ENCODE results near the gene RGS17. TPM values are rescaled to one million over a fixed set of nuclear protein-coding genes. Genes with fewer than 3 reads are reported as not detected.
"Not testable (repeated sequence)": the region's sequence is repeated elsewhere in the genome, so short reads cannot be mapped to it uniquely, and the experiment has no call there.

The RGS17 gene
- total RNA-seq, 1 experiment from 2014 or later, result 1.2 TPM

GRCh38 chr6:152983637-152984512 is 147.2 kb downstream of the RGS17 start:
- peak; percentile 34 for DNase-seq (ENCODE audit: low read depth, low spot score)
- in situ Hi-C loops (cut with HindIII; ENCODE audit: low pct_unique_long_range_greater_than_20kb, low sequenced_read_pairs), result no loop called here

GRCh38 chr6:152982904-152983636 is 148.0 kb downstream of the RGS17 start, which contains the start of gene FBXO5:
TSS of gene FBXO5 (minus strand) at chr6:152983041. CDS start at chr6:152982959, 82 bp downstream.
- in situ Hi-C loops (cut with HindIII; ENCODE audit: low pct_unique_long_range_greater_than_20kb, low sequenced_read_pairs), result no loop called here

GRCh38 chr6:152981989-152982903 is 148.8 kb downstream of the RGS17 start:
- in situ Hi-C loops (cut with HindIII; ENCODE audit: low pct_unique_long_range_greater_than_20kb, low sequenced_read_pairs), result no loop called here

More at GRCh38 chr6:152982904-152983636, 148.0 kb downstream of the RGS17 start, which contains the start of gene FBXO5:
- DNase-seq (ENCODE audit: low read depth, low spot score), result peak; percentile 96

GRCh38 chr6:152981219-152981618 is 149.9 kb downstream of the RGS17 start:
- DNase-seq (ENCODE audit: low read depth, low spot score), result no peak
- in situ Hi-C loops (cut with HindIII; ENCODE audit: low pct_unique_long_range_greater_than_20kb, low sequenced_read_pairs), result no loop called here

More at GRCh38 chr6:152981989-152982903, 148.8 kb downstream of the RGS17 start:
- peak; percentile 11 for DNase-seq (ENCODE audit: low read depth, low spot score)

- in situ Hi-C loops (cut with HindIII; ENCODE audit: low pct_unique_long_range_greater_than_20kb, low sequenced_read_pairs), result no loop called here
Observed at GRCh38 chr6:152980656-152981055, 150.4 kb downstream of the RGS17 start.

GRCh38 chr6:152979116-152979515 is 152.0 kb downstream of the RGS17 start:
- in situ Hi-C loops (cut with HindIII; ENCODE audit: low pct_unique_long_range_greater_than_20kb, low sequenced_read_pairs), result no loop called here
- DNase-seq (ENCODE audit: low read depth, low spot score), result no peak

More at GRCh38 chr6:152980656-152981055, 150.4 kb downstream of the RGS17 start:
- no peak for DNase-seq (ENCODE audit: low read depth, low spot score)

GRCh38 chr6:152978058-152978457 is 153.0 kb downstream of the RGS17 start:
- in situ Hi-C loops (cut with HindIII; ENCODE audit: low pct_unique_long_range_greater_than_20kb, low sequenced_read_pairs), result no loop called here
- no peak for DNase-seq (ENCODE audit: low read depth, low spot score)

- in situ Hi-C loops (cut with HindIII; ENCODE audit: low pct_unique_long_range_greater_than_20kb, low sequenced_read_pairs), result no loop called here
- no peak for DNase-seq (ENCODE audit: low read depth, low spot score)
Observed at GRCh38 chr6:152977556-152977955, 153.5 kb downstream of the RGS17 start.

GRCh38 chr6:152976749-152977148 is 154.3 kb downstream of the RGS17 start:
- peak; percentile 47 for DNase-seq (ENCODE audit: low read depth, low spot score)
- in situ Hi-C loops (cut with HindIII; ENCODE audit: low pct_unique_long_range_greater_than_20kb, low sequenced_read_pairs), result no loop called here

- DNase-seq (ENCODE audit: low read depth, low spot score), result no peak
- in situ Hi-C loops (cut with HindIII; ENCODE audit: low pct_unique_long_range_greater_than_20kb, low sequenced_read_pairs), result no loop called here
Observed at GRCh38 chr6:152975204-152975915, 155.7 kb downstream of the RGS17 start.

GRCh38 chr6:152973916-152974315 is 157.2 kb downstream of the RGS17 start:
- DNase-seq (ENCODE audit: low read depth, low spot score), result no peak
- in situ Hi-C loops (cut with HindIII; ENCODE audit: low pct_unique_long_range_greater_than_20kb, low sequenced_read_pairs), result no loop called here

GRCh38 chr6:152969688-152970418 is 161.2 kb downstream of the RGS17 start:
- no peak for DNase-seq (ENCODE audit: low read depth, low spot score)
- in situ Hi-C loops (cut with HindIII; ENCODE audit: low pct_unique_long_range_greater_than_20kb, low sequenced_read_pairs), result no loop called here

- in situ Hi-C loops (cut with HindIII; ENCODE audit: low pct_unique_long_range_greater_than_20kb, low sequenced_read_pairs), result not testable (repeated sequence)
Observed at GRCh38 chr6:152966168-152966894, 164.8 kb downstream of the RGS17 start.

GRCh38 chr6:152959333-152959732 is 171.7 kb downstream of the RGS17 start:
- in situ Hi-C loops (cut with HindIII; ENCODE audit: low pct_unique_long_range_greater_than_20kb, low sequenced_read_pairs), result no loop called here

More at GRCh38 chr6:152966168-152966894, 164.8 kb downstream of the RGS17 start:
- not testable (repeated sequence) for DNase-seq (ENCODE audit: low read depth, low spot score)

GRCh38 chr6:152957796-152958195 is 173.3 kb downstream of the RGS17 start:
- in situ Hi-C loops (cut with HindIII; ENCODE audit: low pct_unique_long_range_greater_than_20kb, low sequenced_read_pairs), result no loop called here
- DNase-seq (ENCODE audit: low read depth, low spot score), result no peak

More at GRCh38 chr6:152959333-152959732, 171.7 kb downstream of the RGS17 start:
- no peak for DNase-seq (ENCODE audit: low read depth, low spot score)
